Measurements from ENCODE around the gene TM6SF1.

- TF ChIP-seq CTCF (IDR thresholded peaks at IDR 0.05; ENCODE audit: poor library complexity, severe bottlenecking), result no peak
- no peak for TF ChIP-seq REST (IDR thresholded peaks at IDR 0.05; ENCODE audit: borderline replicate concordance)
- TF ChIP-seq EZH2 (IDR thresholded peaks at IDR 0.05; ENCODE audit: borderline replicate concordance, insufficient read depth, low read length, poor library complexity, severe bottlenecking), result no peak
- no peak for TF ChIP-seq TAF1 (IDR thresholded peaks at IDR 0.05; ENCODE audit: low read depth)
- TF ChIP-seq RAD21 (conservative IDR thresholded peaks at IDR 0.05), result no peak
- TF ChIP-seq MXI1 (conservative IDR thresholded peaks at IDR 0.05; ENCODE audit: poor library complexity, severe bottlenecking), result no peak
- TF ChIP-seq POLR2AphosphoS5 (IDR thresholded peaks at IDR 0.05), result no peak
Measured at GRCh38 chr15:83160741-83161140, 53.3 kb downstream of the TM6SF1 start.
